H9 (cell line): ENCODE measurements around the gene PPP5C. TPM values are rescaled to one million over a fixed set of nuclear protein-coding genes. Genes with fewer than 3 reads are reported as not detected.
A peak's percentile ranks its signal among the peaks of the same experiment; 100 is the strongest.

ENCODE experiments used
- DNase-seq: peaks from one replicate; pipeline ENCODE4 v3.0.0-alpha.2; 2017
- H2AFZ ChIP-seq: one replicate; pipeline ENCODE4 v1.6.1; 2013; ENCODE audit warnings: mild to moderate bottlenecking, low read length, control low read depth, moderate library complexity
- H2AK5ac ChIP-seq: 2 replicates; pipeline ENCODE4 v1.6.1; 2013; ENCODE audit warnings: low read length, control low read depth, mixed read lengths; ENCODE audit not compliant: insufficient read length
- H2BK120ac ChIP-seq: one replicate; pipeline ENCODE4 v1.6.1; 2013; ENCODE audit warnings: low read depth, mild to moderate bottlenecking, low read length, control low read depth, inconsistent platforms; ENCODE audit not compliant: poor library complexity, severe bottlenecking
- H2BK12ac ChIP-seq: 2 replicates; pipeline ENCODE4 v1.6.1; 2013; ENCODE audit warnings: low read length, control low read depth, mixed read lengths, low read depth; ENCODE audit not compliant: insufficient read length
- H2BK15ac ChIP-seq: 2 replicates; pipeline ENCODE4 v1.6.1; 2013; ENCODE audit warnings: low read depth, low read length, control low read depth
- H2BK20ac ChIP-seq: one replicate; pipeline ENCODE4 v1.6.1; 2013; ENCODE audit warnings: low read depth, mild to moderate bottlenecking, low read length, control low read depth, inconsistent platforms; ENCODE audit not compliant: poor library complexity, severe bottlenecking
- H2BK5ac ChIP-seq: 2 replicates; pipeline ENCODE4 v1.6.1; 2013; ENCODE audit warnings: low read length, control low read depth, mixed read lengths; ENCODE audit not compliant: insufficient read length
- H3K14ac ChIP-seq: 2 replicates; pipeline ENCODE4 v1.6.1; 2013; ENCODE audit warnings: low read length, control low read depth; ENCODE audit not compliant: insufficient read depth
- H3K18ac ChIP-seq: 2 replicates; pipeline ENCODE4 v1.6.1; 2013; ENCODE audit warnings: low read depth, mild to moderate bottlenecking, mixed read lengths, low read length, control low read depth; ENCODE audit not compliant: insufficient read length
- H3K23ac ChIP-seq: 2 replicates; pipeline ENCODE4 v1.6.1; 2013; ENCODE audit warnings: low read length, control low read depth, mixed read lengths, low read depth; ENCODE audit not compliant: insufficient read length
- H3K23me2 ChIP-seq: 2 replicates; pipeline ENCODE4 v1.6.1; 2013; ENCODE audit warnings: low read depth, mild to moderate bottlenecking, mixed read lengths, low read length, control low read depth; ENCODE audit not compliant: insufficient read length, poor library complexity, severe bottlenecking
- H3K27ac ChIP-seq: 2 replicates; pipeline ENCODE4 v1.5.1; 2013; ENCODE audit warnings: low read length, control low read depth, mixed read lengths, low read depth; ENCODE audit not compliant: insufficient read length
- H3K27me3 ChIP-seq: 2 replicates; pipeline ENCODE4 v1.6.1; 2013; ENCODE audit warnings: low read length, control low read depth, inconsistent platforms; ENCODE audit not compliant: insufficient read depth
- H3K4ac ChIP-seq: 2 replicates; pipeline ENCODE4 v1.6.1; 2013; ENCODE audit warnings: low read depth, mild to moderate bottlenecking, control low read depth, inconsistent platforms, low read length, moderate library complexity
- H3K4me1 ChIP-seq: 2 replicates; pipeline ENCODE4 v1.6.1; 2013; ENCODE audit warnings: low read length, control low read depth, inconsistent platforms; ENCODE audit not compliant: insufficient read depth
- H3K4me2 ChIP-seq: 2 replicates; pipeline ENCODE4 v1.6.1; 2013; ENCODE audit warnings: low read length, control low read depth, mixed read lengths; ENCODE audit not compliant: insufficient read length, insufficient read depth
- H3K56ac ChIP-seq: 2 replicates; pipeline ENCODE4 v1.6.1; 2013; ENCODE audit warnings: low read depth, mild to moderate bottlenecking, mixed read lengths, low read length, control low read depth; ENCODE audit not compliant: insufficient read length
- H3K79me1 ChIP-seq: 2 replicates; pipeline ENCODE4 v1.6.1; 2013; ENCODE audit warnings: low read depth, mild to moderate bottlenecking, moderate library complexity, low read length, control low read depth, inconsistent platforms; ENCODE audit not compliant: insufficient read depth, poor library complexity, severe bottlenecking
- H3K79me2 ChIP-seq: 2 replicates; pipeline ENCODE4 v1.6.1; 2013; ENCODE audit warnings: low read length, control low read depth, inconsistent platforms; ENCODE audit not compliant: insufficient read depth
- H3K9ac ChIP-seq: 2 replicates; pipeline ENCODE4 v1.6.1; 2013; ENCODE audit warnings: low read length, control low read depth, mixed read lengths; ENCODE audit not compliant: insufficient read length; ENCODE audit errors: extremely low read depth
- H3K9me3 ChIP-seq: one replicate; pipeline ENCODE4 v1.6.1; 2013; ENCODE audit warnings: low read depth, low read length, inconsistent platforms; ENCODE audit not compliant: control insufficient read depth
- H3T11ph ChIP-seq: one replicate; pipeline ENCODE4 v1.6.1; 2013; ENCODE audit warnings: mild to moderate bottlenecking, low read length, control low read depth, inconsistent platforms
- H4K20me1 ChIP-seq: one replicate; pipeline ENCODE4 v1.6.1; 2013; ENCODE audit not compliant: control insufficient read depth, insufficient read length, insufficient read depth
- H4K5ac ChIP-seq: 2 replicates; pipeline ENCODE4 v1.6.1; 2013; ENCODE audit warnings: low read depth, mild to moderate bottlenecking, mixed read lengths, low read length, control low read depth; ENCODE audit not compliant: insufficient read length
- H4K8ac ChIP-seq: replicated peaks from 2 replicates; pipeline ENCODE4 v1.6.1; 2013; ENCODE audit warnings: low read length, control low read depth, mixed read lengths, low read depth; ENCODE audit not compliant: insufficient read length
- H4K91ac ChIP-seq: 2 replicates; pipeline ENCODE4 v1.6.1; 2013; ENCODE audit warnings: low read depth, mild to moderate bottlenecking, moderate library complexity, mixed read lengths, low read length, control low read depth; ENCODE audit not compliant: insufficient read length
- H3K27ac Mint-ChIP-seq, 3 experiments: 2 replicates in 2 of 3; 3 replicates in 1 of 3; pipeline ENCODE4 v1.8.0; 2020 to 2021; ENCODE audit warnings: mixed read lengths in 3 of 3, mild to moderate bottlenecking in 1 of 3, moderate library complexity in 1 of 3
- H3K27me3 Mint-ChIP-seq: 2 replicates; pipeline ENCODE4 v1.8.0; 2021; ENCODE audit warnings: low read depth, mild to moderate bottlenecking, moderate library complexity, mixed read lengths
- H3K36me3 Mint-ChIP-seq, 3 experiments: 2 replicates in 2 of 3; 3 replicates in 1 of 3; pipeline ENCODE4 v1.8.0; 2020 to 2021; ENCODE audit warnings: low read depth in 3 of 3, mixed read lengths in 3 of 3; ENCODE audit not compliant: insufficient read depth in 1 of 3
- H3K4me1 Mint-ChIP-seq, 2 experiments: 2 replicates each; pipeline ENCODE4 v1.8.0; 2020; ENCODE audit warnings: mixed read lengths in 2 of 2
- H3K4me3 Mint-ChIP-seq, 2 experiments: 2 replicates in 1 of 2; 3 replicates in 1 of 2; pipeline ENCODE4 v1.8.0; 2020 to 2021; ENCODE audit warnings: mild to moderate bottlenecking in 2 of 2, mixed read lengths in 2 of 2, moderate library complexity in 1 of 2
- H3K9me3 Mint-ChIP-seq, 2 experiments: 2 replicates in 1 of 2; 3 replicates in 1 of 2; pipeline ENCODE4 v1.8.0; 2020; ENCODE audit warnings: mild to moderate bottlenecking in 2 of 2, mixed read lengths in 2 of 2, moderate library complexity in 1 of 2
- WGBS: extraction: QIAGEN DNeasy Blood & Tissue Kit; methylation state at CpG from one replicate; pipeline ENCODE4 v1.1.7; 2013; ENCODE audit warnings: missing lambda C conversion rate, low lambda C conversion rate, mixed read lengths; ENCODE audit not compliant: insufficient read length; ENCODE audit errors: extremely low coverage; 5-methylcytosine and 5-hydroxymethylcytosine counted together
- total RNA-seq: library from RNA; stranded (reverse); gene quantifications from 2 replicates; pipeline ENCODE4 v1.2.1, GENCODE V29; 2021
- TF ChIP-seq, protein P1 (sequence below): fragments of 200-600 bp; sonication (generic); conservative IDR thresholded peaks from 3 replicates; pipeline ENCODE4 v1.8.0; 2021; ENCODE audit warnings: antibody characterized with exemption, mild to moderate bottlenecking

PPP5C gene
- total RNA-seq, 1 experiment from 2014 or later: 108 TPM

DNA sequence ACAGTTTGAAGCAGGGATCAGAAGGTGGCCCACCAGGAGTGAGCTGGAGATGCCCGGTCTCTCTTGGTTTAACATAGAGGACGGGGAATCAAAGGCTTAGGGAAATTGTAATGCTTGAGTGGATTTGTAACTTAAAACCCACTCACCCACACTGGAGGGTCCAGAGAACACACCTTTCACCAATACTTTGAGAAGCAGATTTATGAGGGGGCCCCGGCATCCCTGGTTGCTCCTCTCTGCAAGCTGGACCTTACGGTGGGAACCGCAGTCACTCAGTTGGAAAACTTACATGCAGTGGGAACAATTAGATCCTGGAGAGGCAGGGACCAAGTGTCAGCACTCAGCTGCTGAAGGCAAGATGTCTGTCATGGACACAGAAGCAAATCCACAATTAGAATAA lies 20.5 kb downstream of the PPP5C start:
- no peak overlapping the region for H3K27ac ChIP-seq
- no peak overlapping the region for H3K23ac ChIP-seq
- H2AK5ac ChIP-seq: no peak overlapping the region
- H2BK15ac ChIP-seq: no peak overlapping the region
- H3K4me3 Mint-ChIP-seq: no peak overlapping the region
- peaks cover 21 to 23% of the 10 kb centered on the region in 2 experiments for H3K4me1 Mint-ChIP-seq
- DNase-seq: no peak
- H3K9me3 Mint-ChIP-seq: no peaks in the 10 kb centered on the region
- no peak overlapping the region for H3K4me2 ChIP-seq
- H2AFZ ChIP-seq: no peak overlapping the region
- H4K20me1 ChIP-seq: no peaks in the 10 kb centered on the region
- H3K14ac ChIP-seq: no peak overlapping the region
- no peaks in the 10 kb centered on the region for H3K23me2 ChIP-seq
- H4K91ac ChIP-seq: no peak overlapping the region
- H3K9ac ChIP-seq: no peak overlapping the region
- TF ChIP-seq, protein P1, sequence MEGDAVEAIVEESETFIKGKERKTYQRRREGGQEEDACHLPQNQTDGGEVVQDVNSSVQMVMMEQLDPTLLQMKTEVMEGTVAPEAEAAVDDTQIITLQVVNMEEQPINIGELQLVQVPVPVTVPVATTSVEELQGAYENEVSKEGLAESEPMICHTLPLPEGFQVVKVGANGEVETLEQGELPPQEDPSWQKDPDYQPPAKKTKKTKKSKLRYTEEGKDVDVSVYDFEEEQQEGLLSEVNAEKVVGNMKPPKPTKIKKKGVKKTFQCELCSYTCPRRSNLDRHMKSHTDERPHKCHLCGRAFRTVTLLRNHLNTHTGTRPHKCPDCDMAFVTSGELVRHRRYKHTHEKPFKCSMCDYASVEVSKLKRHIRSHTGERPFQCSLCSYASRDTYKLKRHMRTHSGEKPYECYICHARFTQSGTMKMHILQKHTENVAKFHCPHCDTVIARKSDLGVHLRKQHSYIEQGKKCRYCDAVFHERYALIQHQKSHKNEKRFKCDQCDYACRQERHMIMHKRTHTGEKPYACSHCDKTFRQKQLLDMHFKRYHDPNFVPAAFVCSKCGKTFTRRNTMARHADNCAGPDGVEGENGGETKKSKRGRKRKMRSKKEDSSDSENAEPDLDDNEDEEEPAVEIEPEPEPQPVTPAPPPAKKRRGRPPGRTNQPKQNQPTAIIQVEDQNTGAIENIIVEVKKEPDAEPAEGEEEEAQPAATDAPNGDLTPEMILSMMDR: no peak
- no peaks in the 10 kb centered on the region for H3K27me3 Mint-ChIP-seq
- H2BK5ac ChIP-seq: no peak overlapping the region
- no peak overlapping the region for H3K18ac ChIP-seq
- no peaks in the 10 kb centered on the region for H3K27me3 ChIP-seq
- no peak overlapping the region for H2BK120ac ChIP-seq
- WGBS: no CpG with 5 or more reads among the region's 5 CpGs
- H2BK20ac ChIP-seq: no peak overlapping the region
- H3K4ac ChIP-seq: no peak overlapping the region
- peaks cover 14 to 41% (median 38%) of the 10 kb centered on the region in 3 experiments; a peak in 6 of 7 replicates for H3K36me3 Mint-ChIP-seq
- no peak overlapping the region for H4K8ac ChIP-seq
- H3K79me2 ChIP-seq: no peaks in the 10 kb centered on the region
- peak overlapping the region in 1 of 3 experiments; percentile 38; a peak in 1 of 7 replicates for H3K27ac Mint-ChIP-seq
- H3T11ph ChIP-seq: no peak overlapping the region
- no peak overlapping the region for H2BK12ac ChIP-seq
- peaks cover 3% of the 10 kb centered on the region; the same call in 1 of the 2 replicates for H3K4me1 ChIP-seq
- H4K5ac ChIP-seq: no peak overlapping the region
- H3K79me1 ChIP-seq: peaks cover 5% of the 10 kb centered on the region
- H3K56ac ChIP-seq: no peak overlapping the region
- H3K9me3 ChIP-seq: no peaks in the 10 kb centered on the region
